OCI-LY7 (cell line): ENCODE measurements around the gene FAM193B. TPM values are rescaled to one million over a fixed set of nuclear protein-coding genes. Genes with fewer than 3 reads are reported as not detected.

Experiments
- BruUV-seq: library from RNA; stranded (reverse); fragments of 400-500 nt; replicated peaks from 2 replicates; lab custom pipeline; 2021; lab: Mats Ljungman, UMichigan
- CTCF ChIA-PET: fragments of 300-600 bp; sonication (Branson Sonifier 250); formaldehyde crosslinking; loops from one replicate; lab custom pipeline; 2022; ENCODE audit warnings: antibody characterized with exemption; ENCODE audit not compliant: unreplicated experiment; lab: Charles Lee
- POLR2A ChIA-PET: fragments of 300-600 bp; sonication (Branson Sonifier 250); formaldehyde crosslinking; loops from one replicate; lab custom pipeline; 2022; ENCODE audit warnings: antibody characterized with exemption; lab: Charles Lee
- DNase-seq: peaks from one replicate; pipeline ENCODE4 v3.0.0-alpha.2; 2015; ENCODE audit warnings: low spot score
- H2AFZ ChIP-seq: fragments of 200-600 bp; sonication (generic), shearing (Covaris generic); 2 replicates; pipeline ENCODE4 v1.6.1; 2014; ENCODE audit warnings: mild to moderate bottlenecking, antibody characterized with exemption, low read length, moderate library complexity
- H3K27ac ChIP-seq: fragments of 200-600 bp; sonication (generic); 2 replicates; pipeline ENCODE4 v1.5.1; 2014; ENCODE audit warnings: mixed run types, low read depth, mild to moderate bottlenecking, moderate library complexity, low read length, inconsistent platforms; ENCODE audit not compliant: poor library complexity, severe bottlenecking
- H3K36me3 ChIP-seq: fragments of 200-600 bp; sonication (generic); 2 replicates; pipeline ENCODE4 v1.6.1; 2014; ENCODE audit warnings: mild to moderate bottlenecking, antibody characterized with exemption, low read length, moderate library complexity, mixed read lengths; ENCODE audit not compliant: insufficient read depth
- H3K4me1 ChIP-seq: fragments of 200-600 bp; sonication (generic); 2 replicates; pipeline ENCODE4 v1.5.1; 2014; ENCODE audit warnings: mild to moderate bottlenecking, low read length; ENCODE audit not compliant: insufficient read depth, poor library complexity, severe bottlenecking
- H3K4me2 ChIP-seq: fragments of 200-600 bp; sonication (generic); 2 replicates; pipeline ENCODE4 v1.6.1; 2014; ENCODE audit warnings: mild to moderate bottlenecking, low read length
- H3K4me3 ChIP-seq: fragments of 200-600 bp; sonication (generic); 2 replicates; pipeline ENCODE4 v1.5.1; 2014; ENCODE audit warnings: mild to moderate bottlenecking, low read depth, low read length; ENCODE audit not compliant: poor library complexity, severe bottlenecking
- H3K79me2 ChIP-seq: fragments of 200-600 bp; sonication (generic); 2 replicates; pipeline ENCODE4 v1.6.1; 2016; ENCODE audit warnings: low read depth, mild to moderate bottlenecking, low read length, moderate library complexity, mixed read lengths; ENCODE audit not compliant: insufficient read depth
- H3K9me2 ChIP-seq: fragments of 200-600 bp; sonication (generic); 2 replicates; pipeline ENCODE4 v1.6.1; 2016; ENCODE audit warnings: mild to moderate bottlenecking, low read length, mixed read lengths; ENCODE audit not compliant: insufficient read depth
- H3K9me3 ChIP-seq: fragments of 200-600 bp; sonication (generic); 2 replicates; pipeline ENCODE4 v1.6.1; 2014; ENCODE audit warnings: mild to moderate bottlenecking, mixed run types, low read length, mixed read lengths
- H4K20me1 ChIP-seq: fragments of 200-600 bp; sonication (generic); 2 replicates; pipeline ENCODE4 v1.6.1; 2014; ENCODE audit warnings: mild to moderate bottlenecking, antibody characterized with exemption, low read length, moderate library complexity, mixed read lengths; ENCODE audit not compliant: insufficient read depth
- EZH2phosphoT487 ChIP-seq: fragments of 200-600 bp; sonication (generic); IDR thresholded peaks from 2 replicates; pipeline ENCODE4 v1.6.1; 2018; ENCODE audit warnings: low read depth, borderline replicate concordance, mild to moderate bottlenecking, mixed run types, antibody characterized with exemption, low read length, moderate library complexity, mixed read lengths
- intact Hi-C: fragments of 100-400 bp; cut with micrococcal nuclease; formaldehyde crosslinking; loops from one replicate; pipeline ENCODE4 v1.10.0; 2022; ENCODE audit not compliant: unreplicated experiment
- total RNA-seq, 2 experiments: library from RNA; depleted of rRNA in 1 of 2; stranded (reverse); fragments of >200 nt in 1 of 2; shearing (Covaris generic) in 1 of 2; gene quantifications; 2 replicates each; pipeline ENCODE4 v1.2.3, GENCODE V29; 2014 to 2022
- TF ChIP-seq, protein P1 (sequence below): fragments of 200-600 bp; sonication (generic); conservative IDR thresholded peaks from 2 replicates; pipeline ENCODE4 v1.5.1; 2014; ENCODE audit warnings: mild to moderate bottlenecking, antibody characterized with exemption, low read length, moderate library complexity, mixed read lengths

Gene FAM193B
- total RNA-seq, 2 experiments from 2014 or later: 63.2 to 104 TPM

DNA sequence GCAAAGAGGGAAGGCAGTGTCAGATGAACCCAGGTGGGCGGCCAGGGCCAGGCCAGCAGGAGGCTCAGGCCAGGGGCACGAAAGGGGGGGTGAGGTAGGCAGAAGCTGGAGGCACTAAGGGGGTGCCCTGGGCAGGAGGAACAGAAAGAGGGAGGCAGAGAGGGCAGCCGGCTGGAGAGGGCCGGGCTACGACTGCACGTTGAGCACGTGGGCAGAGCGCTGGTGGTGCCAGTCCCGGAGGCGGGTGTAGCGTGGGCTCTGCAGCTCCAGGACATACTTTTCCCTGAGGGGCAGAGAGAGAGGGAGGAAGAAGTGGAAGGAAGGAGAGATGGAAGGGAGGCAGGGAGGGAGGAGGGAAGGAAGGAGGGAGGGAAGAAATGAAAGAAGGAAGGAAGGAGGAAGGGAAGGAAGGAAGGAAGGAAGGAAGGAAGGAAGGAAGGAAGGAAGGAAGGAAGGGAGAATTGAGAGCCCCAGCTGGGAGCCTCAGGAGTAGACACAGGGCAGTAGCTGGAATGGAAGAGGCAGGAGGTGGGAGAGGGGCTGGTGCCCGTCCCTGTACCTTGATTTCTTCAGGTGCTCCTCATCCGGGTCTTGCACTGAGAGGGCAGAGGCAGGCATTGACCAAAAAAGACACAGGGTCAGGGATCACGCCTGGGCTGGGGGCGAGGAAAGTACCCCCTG, 63.9 kb downstream of the FAM193B start:
- Histone ChIP-seq H3K4me3 (no peak overlapping the region), H3K4me1 (peaks cover 35% of the 10 kb centered on the region), H3K9me2 (no peaks in the 10 kb centered on the region), H3K27ac (no peak overlapping the region), H3K79me2 (no peaks in the 10 kb centered on the region), H3K4me2 (peak overlapping the region; percentile 49), H4K20me1 (no peaks in the 10 kb centered on the region), H3K9me3 (no peaks in the 10 kb centered on the region), H3K36me3 (peaks cover 12% of the 10 kb centered on the region; the same call in 1 of the 2 replicates), H2AFZ (no peak overlapping the region)
- TF ChIP-seq, protein P1, sequence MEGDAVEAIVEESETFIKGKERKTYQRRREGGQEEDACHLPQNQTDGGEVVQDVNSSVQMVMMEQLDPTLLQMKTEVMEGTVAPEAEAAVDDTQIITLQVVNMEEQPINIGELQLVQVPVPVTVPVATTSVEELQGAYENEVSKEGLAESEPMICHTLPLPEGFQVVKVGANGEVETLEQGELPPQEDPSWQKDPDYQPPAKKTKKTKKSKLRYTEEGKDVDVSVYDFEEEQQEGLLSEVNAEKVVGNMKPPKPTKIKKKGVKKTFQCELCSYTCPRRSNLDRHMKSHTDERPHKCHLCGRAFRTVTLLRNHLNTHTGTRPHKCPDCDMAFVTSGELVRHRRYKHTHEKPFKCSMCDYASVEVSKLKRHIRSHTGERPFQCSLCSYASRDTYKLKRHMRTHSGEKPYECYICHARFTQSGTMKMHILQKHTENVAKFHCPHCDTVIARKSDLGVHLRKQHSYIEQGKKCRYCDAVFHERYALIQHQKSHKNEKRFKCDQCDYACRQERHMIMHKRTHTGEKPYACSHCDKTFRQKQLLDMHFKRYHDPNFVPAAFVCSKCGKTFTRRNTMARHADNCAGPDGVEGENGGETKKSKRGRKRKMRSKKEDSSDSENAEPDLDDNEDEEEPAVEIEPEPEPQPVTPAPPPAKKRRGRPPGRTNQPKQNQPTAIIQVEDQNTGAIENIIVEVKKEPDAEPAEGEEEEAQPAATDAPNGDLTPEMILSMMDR: no peak
- TF ChIP-seq EZH2phosphoT487: no peak
- ChIA-PET CTCF (no interaction called here), POLR2A (interaction anchor here (0.6 kb wide), 1 partner anchor 717 kb away, joined by 3 read pairs; no protein-coding TSS in a partner anchor)
- DNase-seq: no peak
- BruUV-seq: no TSS peak
- intact Hi-C loops: no loop called here

DNA sequence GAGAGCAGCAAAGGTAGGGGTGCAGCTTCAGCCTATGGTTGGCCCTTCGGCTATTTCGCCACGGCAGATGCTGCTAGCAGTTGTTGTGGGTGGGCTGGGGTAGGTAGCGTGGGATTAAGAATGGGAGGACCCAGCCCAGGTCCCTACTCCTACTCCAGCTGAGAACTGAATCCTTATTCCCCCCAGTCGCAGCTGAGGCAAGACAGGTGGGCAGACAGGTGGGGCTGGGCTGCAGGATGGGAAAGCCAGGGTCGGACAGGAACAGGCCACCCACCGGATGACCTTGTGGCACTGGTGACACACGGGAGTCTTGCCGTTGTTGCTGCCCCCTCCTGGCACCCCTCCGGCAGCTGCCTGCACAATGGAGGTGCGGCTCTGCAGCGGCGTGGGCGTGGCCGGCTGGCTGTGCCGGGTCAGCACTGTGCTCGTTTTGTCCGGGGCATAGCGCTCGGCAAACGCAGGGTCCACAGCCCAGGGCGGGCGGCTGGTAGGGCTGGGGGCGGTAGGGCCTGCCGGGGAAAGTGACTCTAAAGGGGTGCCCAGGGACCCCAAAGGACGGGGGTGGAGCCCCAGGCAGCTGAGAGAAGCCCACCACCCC, 65.1 kb downstream of the FAM193B start:
- H3K79me2 ChIP-seq: no peaks in the 10 kb centered on the region
- H4K20me1 ChIP-seq: no peaks in the 10 kb centered on the region
- peaks cover 23% of the 10 kb centered on the region for H3K4me1 ChIP-seq
- ChIA-PET CTCF (interaction anchor here (0.5 kb wide), 1 partner anchor 506 kb away, joined by 3 read pairs; no protein-coding TSS in a partner anchor), POLR2A (interaction anchor here (0.5 kb wide), 1 partner anchor 314 kb away, joined by 3 read pairs; no protein-coding TSS in a partner anchor)
- peak; percentile 69 for DNase-seq
- H3K27ac ChIP-seq: no peak overlapping the region
- TF ChIP-seq, protein P1: peak; percentile 75
- no peak for TF ChIP-seq EZH2phosphoT487
- intact Hi-C loops: no loop called here
- BruUV-seq: no TSS peak
- H3K4me2 ChIP-seq: peak overlapping the region; percentile 49; the same call in 1 of the 2 replicates
- no peaks in the 10 kb centered on the region for H3K9me2 ChIP-seq
- H3K9me3 ChIP-seq: no peaks in the 10 kb centered on the region
- H3K4me3 ChIP-seq: no peak overlapping the region
- H3K36me3 ChIP-seq: peaks cover 12% of the 10 kb centered on the region; the same call in 1 of the 2 replicates
- H2AFZ ChIP-seq: no peak overlapping the region

DNA sequence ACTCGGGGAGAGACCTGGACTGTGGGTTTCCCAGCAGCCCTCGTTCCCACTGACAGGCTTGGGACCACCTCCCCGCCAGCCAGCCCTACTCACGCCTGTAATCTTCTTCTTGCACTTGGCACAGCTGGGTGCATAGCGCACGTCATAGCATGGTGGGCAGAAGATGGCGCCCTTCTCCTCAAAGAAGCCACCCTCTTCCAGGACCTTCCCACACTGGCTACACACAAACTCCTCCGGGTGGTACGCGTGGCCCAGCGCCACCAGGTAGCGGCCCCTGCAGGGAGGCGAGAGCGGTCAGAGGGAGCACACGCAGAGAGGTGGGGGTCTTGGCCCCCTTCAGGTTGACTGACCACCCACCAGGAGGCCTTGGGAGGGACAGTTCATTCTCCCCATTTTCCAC, 66.4 kb downstream of the FAM193B start:
- no peaks in the 10 kb centered on the region for H4K20me1 ChIP-seq
- no TSS peak for BruUV-seq
- H3K27ac ChIP-seq: no peak overlapping the region
- no peak overlapping the region for H2AFZ ChIP-seq
- H3K36me3 ChIP-seq: peaks cover 12% of the 10 kb centered on the region; the same call in 1 of the 2 replicates
- H3K9me2 ChIP-seq: no peaks in the 10 kb centered on the region
- TF ChIP-seq, protein P1: peak; percentile 60
- no peak for TF ChIP-seq EZH2phosphoT487
- CTCF ChIA-PET: interaction anchor here (0.6 to 1.0 kb wide), 3 partner anchors 12 to 179 kb away, joined by 3 to 4 read pairs (median 4); no protein-coding TSS in a partner anchor
- H3K4me3 ChIP-seq: no peak overlapping the region
- DNase-seq: peak; percentile 19
- intact Hi-C loops: no loop called here
- H3K9me3 ChIP-seq: no peaks in the 10 kb centered on the region
- H3K4me2 ChIP-seq: no peak overlapping the region
- POLR2A ChIA-PET: no interaction called here
- peaks cover 18% of the 10 kb centered on the region for H3K4me1 ChIP-seq
- H3K79me2 ChIP-seq: no peaks in the 10 kb centered on the region
